NCI-H2227 treated with DMSO at 0.1 percent for 48 hours (cell line): ENCODE data around the gene PLA2G4E.

ENCODE experiments used
- DNase-seq: peaks from one replicate; lab custom pipeline; 2025; lab: John Stamatoyannopoulos, UW

Gene PLA2G4E, protein sequence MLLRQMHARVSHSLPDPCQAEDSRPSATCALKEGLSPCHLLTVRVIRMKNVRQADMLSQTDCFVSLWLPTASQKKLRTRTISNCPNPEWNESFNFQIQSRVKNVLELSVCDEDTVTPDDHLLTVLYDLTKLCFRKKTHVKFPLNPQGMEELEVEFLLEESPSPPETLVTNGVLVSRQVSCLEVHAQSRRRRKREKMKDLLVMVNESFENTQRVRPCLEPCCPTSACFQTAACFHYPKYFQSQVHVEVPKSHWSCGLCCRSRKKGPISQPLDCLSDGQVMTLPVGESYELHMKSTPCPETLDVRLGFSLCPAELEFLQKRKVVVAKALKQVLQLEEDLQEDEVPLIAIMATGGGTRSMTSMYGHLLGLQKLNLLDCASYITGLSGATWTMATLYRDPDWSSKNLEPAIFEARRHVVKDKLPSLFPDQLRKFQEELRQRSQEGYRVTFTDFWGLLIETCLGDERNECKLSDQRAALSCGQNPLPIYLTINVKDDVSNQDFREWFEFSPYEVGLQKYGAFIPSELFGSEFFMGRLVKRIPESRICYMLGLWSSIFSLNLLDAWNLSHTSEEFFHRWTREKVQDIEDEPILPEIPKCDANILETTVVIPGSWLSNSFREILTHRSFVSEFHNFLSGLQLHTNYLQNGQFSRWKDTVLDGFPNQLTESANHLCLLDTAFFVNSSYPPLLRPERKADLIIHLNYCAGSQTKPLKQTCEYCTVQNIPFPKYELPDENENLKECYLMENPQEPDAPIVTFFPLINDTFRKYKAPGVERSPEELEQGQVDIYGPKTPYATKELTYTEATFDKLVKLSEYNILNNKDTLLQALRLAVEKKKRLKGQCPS

DNA sequence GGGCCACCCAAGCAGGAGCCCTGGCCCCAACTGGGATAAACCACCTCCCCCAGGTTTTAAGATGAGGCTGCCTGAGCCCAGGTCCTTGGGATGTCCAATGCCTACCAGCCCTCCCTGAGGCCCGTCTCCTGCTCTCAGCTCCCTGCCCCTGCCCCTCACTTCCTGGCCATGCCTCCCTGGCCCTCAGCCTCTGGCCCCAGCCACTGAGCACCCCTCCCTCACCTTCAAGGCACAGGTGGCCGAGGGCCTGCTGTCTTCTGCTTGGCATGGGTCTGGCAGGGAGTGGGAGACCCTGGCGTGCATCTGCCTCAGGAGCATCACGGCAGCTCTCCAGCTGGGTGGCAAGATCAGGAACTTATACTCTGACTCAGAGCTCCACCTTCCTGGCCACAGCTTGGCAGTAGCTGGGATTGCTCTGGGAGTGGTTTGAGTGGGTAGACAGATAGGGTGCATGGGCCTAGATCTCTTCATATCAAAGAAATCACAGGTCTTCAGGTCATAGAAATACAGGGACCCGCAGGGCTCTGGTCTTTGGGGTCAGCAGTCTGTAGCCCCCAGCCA is at the start of gene PLA2G4E:
PLA2G4E (minus strand) TSS at position 330 of the 561 bp plus-strand sequence; CDS start at position 318, 12 bp downstream.
- no peak for DNase-seq

- DNase-seq: no peak
These were observed 49.6 kb upstream of the PLA2G4E start for GRCh38 chr15:42070279-42070975.

GRCh38 chr15:42069496-42070278 is 48.8 kb upstream of the PLA2G4E start:
- no peak for DNase-seq

DNA sequence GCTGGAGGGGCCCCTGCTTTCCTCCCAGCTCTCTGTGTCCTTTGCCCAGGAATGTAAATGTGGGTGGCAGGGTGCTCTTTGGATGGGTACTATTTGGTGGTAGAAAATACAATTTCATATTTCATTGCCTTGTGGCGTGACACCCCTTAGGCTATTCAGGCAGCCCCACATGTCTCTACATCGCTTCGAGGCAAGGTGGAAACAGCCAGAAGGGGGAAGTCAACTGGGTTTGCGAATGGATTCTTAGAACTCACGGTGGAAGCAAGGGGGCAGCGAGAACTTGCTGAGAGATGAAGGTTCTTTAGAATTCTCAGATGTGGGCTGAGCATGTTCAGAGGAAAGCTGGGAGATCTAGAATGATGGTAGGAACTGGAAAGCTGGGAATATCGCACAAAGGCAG is 48.2 kb upstream of the PLA2G4E start:
- no peak for DNase-seq

DNA sequence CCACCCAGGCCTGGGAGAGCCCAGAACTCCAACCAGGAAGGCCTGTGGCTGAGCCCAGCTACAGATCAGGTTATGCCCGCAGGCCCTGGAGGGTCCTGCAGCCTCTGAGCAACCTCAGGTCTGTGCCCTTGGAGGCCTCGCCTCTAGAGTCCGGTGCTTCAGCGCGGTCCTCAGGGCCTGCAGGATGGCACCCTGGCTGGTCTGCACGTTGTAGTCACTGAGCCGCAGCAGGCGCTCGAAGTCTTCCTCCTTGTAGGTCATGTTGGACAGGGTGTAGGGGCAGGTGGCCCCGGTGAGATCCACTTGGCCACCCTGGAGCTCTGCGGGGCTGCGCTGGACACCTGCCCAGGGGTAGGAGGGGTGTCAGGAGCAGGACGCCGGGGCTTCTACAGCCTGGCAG is 47.8 kb upstream of the PLA2G4E start:
- no peak for DNase-seq

DNA sequence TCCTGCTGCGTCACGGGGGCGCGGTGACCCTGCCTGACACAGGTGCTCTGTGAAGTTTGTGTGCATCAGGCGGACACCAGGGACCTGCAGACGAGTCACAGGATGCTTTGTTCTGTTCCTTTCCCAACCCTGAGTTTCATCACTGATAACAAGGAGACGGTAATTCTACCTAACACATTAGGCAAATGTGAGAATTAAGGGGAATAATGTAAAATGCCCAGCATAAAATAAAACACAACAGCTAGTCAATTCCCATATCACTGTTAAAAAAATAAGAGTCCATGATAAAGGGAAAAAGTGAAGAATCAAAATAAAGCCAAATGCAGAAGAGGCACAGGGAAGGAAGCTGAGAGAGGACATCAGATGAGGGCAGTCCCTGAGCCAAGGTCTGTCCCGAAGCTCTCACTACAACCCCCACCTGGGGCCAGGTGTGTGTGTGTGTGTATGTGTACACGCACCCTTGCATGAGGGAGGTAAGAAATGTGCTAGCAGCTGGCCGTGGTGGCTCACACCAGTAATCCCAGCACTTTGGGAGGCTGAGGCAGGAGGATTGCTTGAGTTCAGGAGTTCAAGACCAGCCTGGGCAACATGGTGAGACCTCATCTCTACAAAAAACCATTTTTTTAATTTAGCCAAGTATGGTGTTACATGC is 46.0 kb upstream of the PLA2G4E start:
- DNase-seq: no peak

DNA sequence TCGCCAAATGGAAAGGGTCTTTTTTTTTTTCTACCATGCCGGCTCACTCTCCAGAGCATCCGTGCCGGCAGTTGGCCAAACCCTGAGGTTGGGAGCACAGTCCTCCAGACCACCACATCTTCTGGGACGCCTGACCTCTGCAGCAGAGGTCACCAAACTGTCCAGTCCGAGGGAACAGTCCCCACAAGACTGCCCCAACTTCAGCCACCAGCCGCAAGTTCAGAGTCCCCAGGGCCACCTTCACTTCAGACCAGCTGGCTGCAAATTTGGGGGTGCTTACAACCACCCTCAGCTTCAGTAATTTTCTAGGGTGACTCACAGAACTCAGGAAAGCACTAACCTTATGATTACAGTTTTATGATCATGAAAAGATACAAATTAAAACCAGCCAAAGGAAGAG is 44.6 kb upstream of the PLA2G4E start:
- DNase-seq: no peak

DNA sequence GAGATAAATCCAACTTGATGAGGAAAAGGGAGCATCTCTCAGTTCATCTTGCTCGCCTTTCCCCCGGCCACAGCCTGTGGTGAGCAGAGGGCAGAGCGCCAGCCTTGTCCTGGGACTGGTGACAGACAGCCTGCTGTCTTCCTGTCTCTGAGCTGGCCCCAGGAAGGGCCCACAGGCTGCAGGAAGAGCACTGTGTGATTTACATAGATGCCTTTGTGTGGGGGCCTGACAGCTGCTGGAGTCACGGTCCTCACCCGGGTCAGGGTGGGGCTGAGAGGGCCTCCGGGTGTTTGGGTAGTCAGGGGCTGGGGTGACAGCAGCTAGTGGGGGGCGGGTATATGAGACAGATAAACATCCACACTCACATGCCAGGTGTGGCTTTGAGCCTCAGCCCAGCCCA is 44.2 kb upstream of the PLA2G4E start:
- no peak for DNase-seq

DNA sequence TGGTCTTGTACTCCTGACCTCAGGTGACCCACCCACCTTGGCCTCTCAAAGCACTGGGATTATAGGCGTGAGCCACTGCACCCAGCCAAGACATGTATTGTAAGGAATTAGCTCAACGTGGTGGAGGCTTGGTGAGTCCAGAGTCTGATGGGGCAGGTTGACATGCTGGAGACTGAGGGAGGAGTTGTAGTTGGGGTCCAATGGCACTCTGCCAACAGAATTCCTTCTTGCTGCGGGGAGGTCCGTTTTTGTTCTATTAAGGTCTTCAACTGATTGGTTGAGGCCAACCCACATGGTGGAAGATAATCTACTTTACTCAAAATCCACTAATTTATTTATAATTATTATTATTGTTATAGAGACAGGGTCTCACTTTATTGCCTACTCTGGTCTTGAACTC is 43.4 kb upstream of the PLA2G4E start:
- DNase-seq: no peak

DNA sequence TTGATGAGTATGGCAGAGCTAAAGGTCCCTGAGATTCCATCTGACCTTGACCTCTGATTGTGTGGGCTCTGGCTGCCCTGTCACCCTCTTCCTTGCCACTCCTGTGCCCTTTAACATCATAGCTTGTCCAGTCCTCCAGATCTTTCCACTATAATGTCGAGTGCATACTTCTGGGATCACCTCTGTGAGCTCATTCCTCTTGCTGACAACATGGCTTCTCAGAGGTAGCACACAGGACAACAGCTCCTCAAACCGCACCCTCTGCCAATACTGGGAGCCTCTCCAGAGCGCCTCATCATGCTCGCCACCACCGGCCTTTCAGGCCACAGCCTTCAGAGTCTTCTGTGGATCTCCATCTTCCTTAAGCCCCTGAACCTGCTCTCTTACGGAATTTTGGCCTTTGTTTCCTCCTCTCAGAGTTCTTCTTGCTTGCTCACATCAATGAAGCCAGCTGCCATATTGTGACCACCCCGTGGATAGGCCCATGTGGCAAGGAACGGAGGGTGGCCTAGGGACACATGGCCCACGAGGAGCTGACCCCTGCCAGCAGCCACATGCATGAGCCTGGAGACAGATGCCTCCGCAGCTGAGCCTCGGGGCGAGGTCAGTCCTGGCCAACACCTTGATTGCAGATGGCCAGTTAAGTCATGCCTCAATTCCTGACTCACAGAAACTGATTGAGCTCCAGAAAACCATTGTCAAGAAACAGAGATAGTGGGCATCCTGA is 42.4 kb upstream of the PLA2G4E start:
- DNase-seq: no peak

GRCh38 chr15:42062284-42062806 is 41.5 kb upstream of the PLA2G4E start:
- DNase-seq: no peak

DNA sequence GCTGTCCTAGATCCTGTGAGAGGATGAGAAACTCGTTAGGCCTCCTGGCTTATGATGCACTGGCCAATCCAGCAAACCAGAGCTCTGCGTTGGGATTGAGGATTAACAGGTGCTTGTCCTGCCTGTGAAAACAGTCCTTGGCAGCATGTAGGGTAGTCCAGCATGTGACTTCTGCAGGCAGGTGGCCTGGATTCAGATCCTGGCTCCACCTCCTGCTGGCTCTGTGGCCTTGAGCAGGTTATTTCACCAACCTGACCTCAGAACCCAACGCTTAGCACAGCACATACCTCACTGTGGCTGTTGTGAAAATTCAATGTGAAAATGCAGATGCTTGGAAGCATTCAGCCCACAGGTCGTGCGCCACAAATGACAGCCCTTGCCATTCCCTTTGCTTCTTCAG is 40.0 kb upstream of the PLA2G4E start:
- DNase-seq: no peak

GRCh38 chr15:42060477-42060763 is 39.6 kb upstream of the PLA2G4E start:
- no peak for DNase-seq

GRCh38 chr15:42059661-42060476 is 39.0 kb upstream of the PLA2G4E start:
- DNase-seq: peak; percentile 31

GRCh38 chr15:42058791-42059190 is 37.9 kb upstream of the PLA2G4E start:
- no peak for DNase-seq

DNA sequence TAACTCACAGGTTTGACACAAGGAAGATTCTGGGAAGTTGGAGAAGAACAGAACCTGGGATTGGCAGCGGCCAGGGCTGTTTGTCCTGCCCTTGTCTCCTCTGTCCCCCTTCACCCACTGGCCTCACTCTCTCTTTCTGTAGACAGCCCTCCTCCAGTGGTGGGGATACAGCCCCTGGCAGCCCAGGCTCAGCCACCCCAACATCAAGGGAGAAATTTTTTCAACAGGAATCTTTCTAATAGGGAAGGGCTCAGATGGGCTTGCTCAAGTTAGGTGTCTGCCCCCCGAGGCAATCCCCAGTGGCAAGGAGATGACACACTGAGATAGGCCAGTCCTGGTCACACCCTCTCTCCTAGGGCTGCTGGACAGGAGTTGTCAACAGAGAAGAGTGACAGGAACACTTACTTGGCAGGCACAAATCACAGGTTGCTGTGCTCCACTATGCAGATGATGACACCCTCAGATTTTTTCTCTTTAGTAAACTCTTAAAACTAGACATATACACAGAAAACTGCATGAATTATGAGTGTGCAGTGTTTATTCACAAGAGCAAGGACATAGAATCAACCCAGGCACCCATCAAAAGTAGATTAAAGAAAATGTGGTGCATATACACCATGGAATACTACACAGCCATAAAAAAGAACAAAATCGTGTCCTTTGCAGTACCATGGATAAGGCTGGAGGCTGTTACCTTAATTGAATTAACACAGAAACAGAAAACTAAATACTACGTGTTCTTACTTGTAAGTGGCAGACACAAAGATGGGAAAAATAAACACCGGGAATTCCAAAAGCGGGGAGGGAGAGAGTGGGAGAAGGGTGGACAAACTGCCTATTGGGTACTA is 37.2 kb upstream of the PLA2G4E start:
- DNase-seq: no peak

DNA sequence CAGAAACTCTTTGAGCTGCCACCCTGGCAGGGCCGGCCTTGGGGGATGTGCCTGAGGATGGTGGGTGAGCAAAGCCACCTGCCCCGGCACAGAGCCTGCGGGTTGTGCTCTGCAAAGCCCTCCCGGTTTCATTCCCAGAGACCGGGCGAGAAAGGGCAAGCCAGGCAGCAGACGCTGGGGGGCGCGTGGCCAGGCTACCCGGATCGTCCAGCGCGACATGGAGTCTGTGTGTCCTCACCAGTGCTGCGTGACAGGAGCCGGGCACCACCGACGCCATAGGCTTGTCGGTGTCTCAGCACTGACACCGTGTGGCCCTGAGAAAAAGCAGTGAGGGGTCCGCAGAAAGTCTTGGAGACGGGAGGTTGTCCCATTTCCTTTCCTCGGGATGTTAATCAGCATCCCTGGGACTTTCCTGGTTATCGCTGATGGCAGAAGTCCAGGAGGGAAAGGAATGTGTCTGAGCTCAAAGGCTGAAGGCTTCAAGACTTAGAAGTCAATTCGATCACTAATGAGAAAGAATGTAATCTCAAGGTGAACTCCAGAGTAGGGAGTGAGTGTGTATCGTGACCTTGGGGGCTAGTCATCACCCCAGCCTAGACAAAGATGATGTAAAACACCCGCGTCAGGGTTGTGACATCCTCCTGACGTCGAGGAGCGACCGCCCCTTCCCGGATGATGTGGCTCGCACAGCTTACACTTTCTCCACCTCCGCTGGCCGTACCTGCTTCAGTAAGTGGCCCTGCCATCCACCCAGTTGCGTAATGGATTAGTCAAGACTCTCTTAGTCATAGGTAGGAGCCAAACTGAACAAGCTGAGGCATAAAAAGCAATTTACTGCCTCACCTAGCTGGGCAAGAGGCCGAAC is 36.3 kb upstream of the PLA2G4E start:
- DNase-seq: peak; percentile 46
